Ishikawa (cell line): ENCODE measurements around the gene FAM222A.

ENCODE experiments used
- CEBPB ChIP-seq: IDR thresholded peaks from 2 replicates; pipeline ENCODE4 v1.6.1; 2012
- FOXM1 ChIP-seq: IDR thresholded peaks from 2 replicates; pipeline ENCODE4 v1.6.1; 2012; ENCODE audit warnings: low read depth, borderline replicate concordance
- TAF1 ChIP-seq: IDR thresholded peaks from 2 replicates; pipeline ENCODE4 v1.6.1; 2012; ENCODE audit warnings: low read depth, mild to moderate bottlenecking
- TEAD4 ChIP-seq: IDR thresholded peaks from 2 replicates; pipeline ENCODE4 v1.6.1; 2012

GRCh38 chr12:109770861-109771670 is 57.4 kb downstream of the FAM222A start:
- no peak for TF ChIP-seq TAF1
- no peak for TF ChIP-seq TEAD4
- TF ChIP-seq FOXM1 = no peak
- TF ChIP-seq CEBPB = no peak
